Measurements from ENCODE around the gene KCND3.

DNA sequence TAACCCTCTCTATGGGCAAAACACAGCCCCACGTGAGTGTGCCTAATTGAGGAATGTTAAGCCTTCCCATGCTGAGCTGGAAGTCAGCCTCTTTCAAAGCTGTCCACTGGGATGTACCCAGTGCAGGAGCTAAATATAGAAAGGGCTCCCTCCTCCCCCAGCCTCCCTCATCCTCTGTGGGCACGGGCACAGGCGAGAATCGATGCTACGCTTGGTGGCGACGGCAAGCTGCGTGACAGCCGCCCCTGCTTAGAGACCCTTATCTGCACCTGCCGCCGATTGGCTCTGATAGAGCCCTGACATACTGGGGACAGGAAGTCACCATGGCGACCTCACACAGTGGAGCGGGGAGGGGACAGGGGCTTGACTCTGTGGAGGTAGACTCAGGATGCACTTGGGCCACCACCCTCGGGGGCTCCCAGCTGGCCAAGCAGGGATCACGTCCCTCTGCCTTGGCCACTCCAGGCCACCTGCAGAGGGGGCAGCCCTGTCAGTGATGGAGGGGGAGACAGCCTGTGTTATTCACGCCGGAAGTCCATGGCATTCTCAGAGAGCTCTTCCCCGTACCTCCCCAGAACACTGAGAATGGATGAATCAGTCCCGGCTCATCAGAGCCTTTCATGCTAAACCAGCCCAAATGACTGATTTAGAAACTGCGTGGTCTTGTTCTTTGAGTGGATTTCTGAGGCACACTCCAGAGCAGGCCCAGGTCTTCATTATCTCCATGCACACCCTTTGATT lies 84.8 kb downstream of the KCND3 start:
- TF ChIP-seq, protein P1, sequence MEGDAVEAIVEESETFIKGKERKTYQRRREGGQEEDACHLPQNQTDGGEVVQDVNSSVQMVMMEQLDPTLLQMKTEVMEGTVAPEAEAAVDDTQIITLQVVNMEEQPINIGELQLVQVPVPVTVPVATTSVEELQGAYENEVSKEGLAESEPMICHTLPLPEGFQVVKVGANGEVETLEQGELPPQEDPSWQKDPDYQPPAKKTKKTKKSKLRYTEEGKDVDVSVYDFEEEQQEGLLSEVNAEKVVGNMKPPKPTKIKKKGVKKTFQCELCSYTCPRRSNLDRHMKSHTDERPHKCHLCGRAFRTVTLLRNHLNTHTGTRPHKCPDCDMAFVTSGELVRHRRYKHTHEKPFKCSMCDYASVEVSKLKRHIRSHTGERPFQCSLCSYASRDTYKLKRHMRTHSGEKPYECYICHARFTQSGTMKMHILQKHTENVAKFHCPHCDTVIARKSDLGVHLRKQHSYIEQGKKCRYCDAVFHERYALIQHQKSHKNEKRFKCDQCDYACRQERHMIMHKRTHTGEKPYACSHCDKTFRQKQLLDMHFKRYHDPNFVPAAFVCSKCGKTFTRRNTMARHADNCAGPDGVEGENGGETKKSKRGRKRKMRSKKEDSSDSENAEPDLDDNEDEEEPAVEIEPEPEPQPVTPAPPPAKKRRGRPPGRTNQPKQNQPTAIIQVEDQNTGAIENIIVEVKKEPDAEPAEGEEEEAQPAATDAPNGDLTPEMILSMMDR (conservative IDR thresholded peaks at IDR 0.05; ENCODE audit: low read length): no peak
- no peak for TF ChIP-seq EZH2phosphoT487 (IDR thresholded peaks at IDR 0.05; ENCODE audit: borderline replicate concordance)
